HEK293 (cell line): ENCODE data around the gene PEPD.

Experiments used
- CTCF ChIA-PET: fragments of 350-600 bp; formaldehyde crosslinking; extraction: SDS; loops from one replicate; lab custom pipeline; 2021; ENCODE audit warnings: antibody characterized with exemption; lab: Yijun Ruan, JAX
- POLR2A ChIA-PET: fragments of 300-600 bp; formaldehyde crosslinking; extraction: SDS; loops from one replicate; lab custom pipeline; 2020; ENCODE audit warnings: antibody characterized with exemption, inconsistent platforms; lab: Yijun Ruan, JAX
- H3K27ac ChIP-seq: fragments of 200-500 bp; sonication (Bioruptor generic); 2 replicates; pipeline ENCODE4 v1.5.1; 2014; ENCODE audit warnings: low read depth, low read length, control low read depth, inconsistent platforms; ENCODE audit errors: extremely low read depth
- H3K36me3 ChIP-seq, 2 experiments: fragments of 200-500 bp in 1 of 2; sonication (Bioruptor generic) in 1 of 2; 1 replicate in 1 of 2; 2 replicates in 1 of 2; pipeline ENCODE4 v1.5.1; 2014 to 2017; ENCODE audit warnings: inconsistent platforms in 2 of 2, low read length in 2 of 2; ENCODE audit not compliant: control insufficient read depth in 2 of 2, insufficient read depth in 1 of 2
- H3K4me1 ChIP-seq: fragments of 200-500 bp; sonication (Bioruptor generic); 2 replicates; pipeline ENCODE4 v1.5.1; 2014; ENCODE audit warnings: mild to moderate bottlenecking, low read length, inconsistent platforms; ENCODE audit not compliant: control insufficient read depth, insufficient read depth
- H3K4me3 ChIP-seq: 2 replicates; pipeline ENCODE4 v1.5.1; 2011; ENCODE audit warnings: low read depth, mild to moderate bottlenecking, control low read depth, low read length, moderate library complexity
- H3K9me3 ChIP-seq: fragments of 200-500 bp; sonication (Bioruptor generic); 2 replicates; pipeline ENCODE4 v1.5.1; 2014; ENCODE audit warnings: low read depth, low read length, inconsistent platforms; ENCODE audit not compliant: control insufficient read depth, insufficient read depth
- GLIS1 ChIP-seq: fragments of 450-650 bp; formaldehyde crosslinking; IDR thresholded peaks from 2 replicates; pipeline ENCODE4 v1.5.1; 2016; ENCODE audit warnings: missing biosample characterization, missing genetic modification characterization
- GLIS2 ChIP-seq: fragments of 450-650 bp; formaldehyde crosslinking; IDR thresholded peaks from 2 replicates; pipeline ENCODE4 v1.5.1; 2016; ENCODE audit warnings: missing biosample characterization, missing genetic modification characterization
- HOXD13 ChIP-seq: sonication (generic); formaldehyde crosslinking; IDR thresholded peaks from 2 replicates; pipeline ENCODE4 v1.8.0; 2022; ENCODE audit warnings: missing genetic modification reagents, borderline replicate concordance
- KLF1 ChIP-seq: fragments of 450-650 bp; formaldehyde crosslinking; IDR thresholded peaks from 2 replicates; pipeline ENCODE4 v1.5.1; 2016; ENCODE audit warnings: missing biosample characterization, missing genetic modification characterization
- SP2 ChIP-seq: fragments of 450-650 bp; formaldehyde crosslinking; IDR thresholded peaks from 2 replicates; pipeline ENCODE4 v1.5.1; 2016; ENCODE audit warnings: missing biosample characterization, missing genetic modification characterization
- ZBTB8A ChIP-seq: fragments of 450-650 bp; formaldehyde crosslinking; IDR thresholded peaks from 2 replicates; pipeline ENCODE4 v1.5.1; 2016; ENCODE audit warnings: missing biosample characterization, missing genetic modification characterization
- ZFP69B ChIP-seq: fragments of 450-650 bp; formaldehyde crosslinking; IDR thresholded peaks from 2 replicates; pipeline ENCODE4 v1.5.1; 2016; ENCODE audit warnings: missing biosample characterization, missing genetic modification characterization
- ZIC2 ChIP-seq: fragments of 450-650 bp; formaldehyde crosslinking; IDR thresholded peaks from 2 replicates; pipeline ENCODE4 v1.5.1; 2016; ENCODE audit warnings: missing biosample characterization, missing genetic modification characterization
- ZNF155 ChIP-seq: fragments of 450-650 bp; formaldehyde crosslinking; IDR thresholded peaks from 2 replicates; pipeline ENCODE4 v1.5.1; 2016; ENCODE audit warnings: missing biosample characterization, missing genetic modification characterization
- ZNF223 ChIP-seq: fragments of 450-650 bp; formaldehyde crosslinking; IDR thresholded peaks from 2 replicates; pipeline ENCODE4 v1.5.1; 2016; ENCODE audit warnings: missing biosample characterization, missing genetic modification characterization
- ZNF548 ChIP-seq: fragments of 450-650 bp; formaldehyde crosslinking; IDR thresholded peaks from 2 replicates; pipeline ENCODE4 v1.5.1; 2016; ENCODE audit warnings: missing biosample characterization, missing genetic modification characterization
- ZNF558 ChIP-seq: fragments of 450-650 bp; formaldehyde crosslinking; IDR thresholded peaks from 2 replicates; pipeline ENCODE4 v1.5.1; 2016; ENCODE audit warnings: missing biosample characterization, missing genetic modification characterization
- ZNF571 ChIP-seq: fragments of 450-650 bp; formaldehyde crosslinking; IDR thresholded peaks from 2 replicates; pipeline ENCODE4 v1.5.0; 2017; ENCODE audit warnings: missing biosample characterization, missing genetic modification characterization
- ZNF600 ChIP-seq: fragments of 450-650 bp; formaldehyde crosslinking; IDR thresholded peaks from 2 replicates; pipeline ENCODE4 v1.5.1; 2016; ENCODE audit warnings: missing biosample characterization, missing genetic modification characterization
- ZNF624 ChIP-seq: fragments of 450-650 bp; formaldehyde crosslinking; IDR thresholded peaks from 2 replicates; pipeline ENCODE4 v1.5.1; 2017; ENCODE audit warnings: missing biosample characterization, missing genetic modification characterization
- ZNF660 ChIP-seq: fragments of 450-650 bp; IDR thresholded peaks from 2 replicates; pipeline ENCODE4 v1.5.1; 2018; ENCODE audit warnings: missing biosample characterization, mild to moderate bottlenecking, missing genetic modification characterization
- ZNF837 ChIP-seq: fragments of 450-650 bp; formaldehyde crosslinking; IDR thresholded peaks from 2 replicates; pipeline ENCODE4 v1.5.1; 2016; ENCODE audit warnings: missing biosample characterization, missing genetic modification characterization
- ZSCAN16 ChIP-seq: fragments of 450-650 bp; formaldehyde crosslinking; IDR thresholded peaks from 2 replicates; pipeline ENCODE4 v1.5.1; 2016; ENCODE audit warnings: missing biosample characterization, missing genetic modification characterization
- TF ChIP-seq, protein P1 (sequence below): fragments of 450-650 bp; formaldehyde crosslinking; IDR thresholded peaks from 2 replicates; pipeline ENCODE4 v1.5.1; 2016; ENCODE audit warnings: missing biosample characterization, missing genetic modification characterization
- TF ChIP-seq, protein P2 (sequence below): fragments of 450-650 bp; formaldehyde crosslinking; IDR thresholded peaks from 2 replicates; pipeline ENCODE4 v1.5.1; 2016; ENCODE audit warnings: missing biosample characterization, missing genetic modification characterization
- TF ChIP-seq, protein P3 (sequence below): fragments of 450-650 bp; formaldehyde crosslinking; IDR thresholded peaks from 2 replicates; pipeline ENCODE4 v1.5.1; 2016; ENCODE audit warnings: missing biosample characterization, missing genetic modification characterization
- TF ChIP-seq, protein P4 (sequence below): fragments of 450-650 bp; formaldehyde crosslinking; IDR thresholded peaks from 2 replicates; pipeline ENCODE4 v1.5.1; 2016; ENCODE audit warnings: missing biosample characterization, missing genetic modification characterization

The PEPD gene

DNA sequence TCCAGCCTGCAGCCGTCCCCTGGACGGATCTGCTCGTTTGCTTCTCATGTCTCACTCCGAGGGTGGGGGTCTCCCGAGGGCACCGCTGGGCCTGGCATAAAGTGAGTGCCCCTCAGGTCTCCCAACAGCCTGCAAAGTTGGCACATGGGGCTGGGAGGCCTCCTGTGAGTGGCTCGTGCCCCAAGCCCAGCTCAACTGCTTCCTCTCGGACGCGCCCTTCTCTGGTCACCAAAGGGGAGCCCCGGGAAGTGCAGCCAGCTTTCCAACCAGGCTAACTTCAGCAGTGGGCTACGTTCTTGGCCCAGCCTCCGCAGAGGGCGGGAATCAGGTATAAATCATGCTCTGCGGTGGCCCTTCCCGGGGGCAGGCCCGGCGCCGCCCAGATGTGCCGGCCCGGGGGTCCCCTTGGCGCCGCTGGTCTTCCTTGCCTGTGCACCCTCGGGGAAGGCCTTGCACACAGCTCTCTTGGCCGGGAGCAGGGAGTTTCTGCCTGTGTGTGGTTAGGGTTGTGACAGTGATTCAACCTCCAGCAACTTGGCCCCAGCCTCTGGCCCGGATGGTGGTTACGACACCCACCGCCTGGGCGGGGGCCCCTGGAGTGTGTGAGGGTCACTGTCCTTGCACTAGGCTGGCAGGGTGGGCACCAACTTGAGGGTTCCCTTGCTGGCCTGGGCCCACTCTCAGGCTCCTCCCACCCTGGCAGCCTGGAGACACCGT is 127.4 kb downstream of the PEPD start:
- Histone ChIP-seq H3K4me1 (peaks cover 22% of the 10 kb centered on the region), H3K36me3 (no peaks in the 10 kb centered on the region), H3K9me3 (no peaks in the 10 kb centered on the region), H3K4me3 (no peak overlapping the region), H3K27ac (no peak overlapping the region)
- ChIA-PET POLR2A (interaction anchor here (1.1 to 1.9 kb wide), 2 partner anchors 8 to 92 kb away, joined by 3 to 7 read pairs; partner anchors contain the start of gene CEBPA), CTCF (interaction anchor here (0.8 to 1.0 kb wide), 3 partner anchors 12 to 38 kb away, joined by 3 to 4 read pairs (median 4); no protein-coding TSS in a partner anchor)
- TF ChIP-seq ZNF600 (tag by site-specific recombination) (peak; percentile 38; the same call in 1 of the 2 replicates), ZNF223 (tag by site-specific recombination) (no peak), ZFP69B (tag by site-specific recombination) (0 out of 2 replicates have a peak, but pooled peaks have one; percentile 27), ZNF571 (tag by site-specific recombination) (no peak), ZNF624 (tag by site-specific recombination) (0 out of 2 replicates have a peak, but pooled peaks have one; percentile 19), ZSCAN16 (tag by site-specific recombination) (no peak), ZNF558 (tag by site-specific recombination) (no peak), KLF1 (tag by site-specific recombination) (0 out of 2 replicates have a peak, but pooled peaks have one; percentile 8), ZBTB8A (tag by site-specific recombination) (0 out of 2 replicates have a peak, but pooled peaks have one; percentile 3), ZNF155 (tag by site-specific recombination) (no peak), ZNF660 (no peak), ZNF548 (tag by site-specific recombination) (no peak), SP2 (peak; percentile 34; the same call in 1 of the 2 replicates)
- TF ChIP-seq, protein P1, sequence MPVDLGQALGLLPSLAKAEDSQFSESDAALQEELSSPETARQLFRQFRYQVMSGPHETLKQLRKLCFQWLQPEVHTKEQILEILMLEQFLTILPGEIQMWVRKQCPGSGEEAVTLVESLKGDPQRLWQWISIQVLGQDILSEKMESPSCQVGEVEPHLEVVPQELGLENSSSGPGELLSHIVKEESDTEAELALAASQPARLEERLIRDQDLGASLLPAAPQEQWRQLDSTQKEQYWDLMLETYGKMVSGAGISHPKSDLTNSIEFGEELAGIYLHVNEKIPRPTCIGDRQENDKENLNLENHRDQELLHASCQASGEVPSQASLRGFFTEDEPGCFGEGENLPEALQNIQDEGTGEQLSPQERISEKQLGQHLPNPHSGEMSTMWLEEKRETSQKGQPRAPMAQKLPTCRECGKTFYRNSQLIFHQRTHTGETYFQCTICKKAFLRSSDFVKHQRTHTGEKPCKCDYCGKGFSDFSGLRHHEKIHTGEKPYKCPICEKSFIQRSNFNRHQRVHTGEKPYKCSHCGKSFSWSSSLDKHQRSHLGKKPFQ (tag by site-specific recombination): no peak
- TF ChIP-seq, protein P2, sequence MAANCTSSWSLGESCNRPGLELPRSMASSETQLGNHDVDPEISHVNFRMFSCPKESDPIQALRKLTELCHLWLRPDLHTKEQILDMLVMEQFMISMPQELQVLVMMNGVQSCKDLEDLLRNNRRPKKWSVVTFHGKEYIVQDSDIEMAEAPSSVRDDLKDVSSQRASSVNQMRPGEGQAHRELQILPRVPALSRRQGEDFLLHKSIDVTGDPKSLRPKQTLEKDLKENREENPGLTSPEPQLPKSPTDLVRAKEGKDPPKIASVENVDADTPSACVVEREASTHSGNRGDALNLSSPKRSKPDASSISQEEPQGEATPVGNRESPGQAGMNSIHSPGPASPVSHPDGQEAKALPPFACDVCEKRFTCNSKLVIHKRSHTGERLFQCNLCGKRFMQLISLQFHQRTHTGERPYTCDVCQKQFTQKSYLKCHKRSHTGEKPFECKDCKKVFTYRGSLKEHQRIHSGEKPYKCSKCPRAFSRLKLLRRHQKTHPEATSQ (tag by site-specific recombination): no peak
- TF ChIP-seq, protein P3, sequence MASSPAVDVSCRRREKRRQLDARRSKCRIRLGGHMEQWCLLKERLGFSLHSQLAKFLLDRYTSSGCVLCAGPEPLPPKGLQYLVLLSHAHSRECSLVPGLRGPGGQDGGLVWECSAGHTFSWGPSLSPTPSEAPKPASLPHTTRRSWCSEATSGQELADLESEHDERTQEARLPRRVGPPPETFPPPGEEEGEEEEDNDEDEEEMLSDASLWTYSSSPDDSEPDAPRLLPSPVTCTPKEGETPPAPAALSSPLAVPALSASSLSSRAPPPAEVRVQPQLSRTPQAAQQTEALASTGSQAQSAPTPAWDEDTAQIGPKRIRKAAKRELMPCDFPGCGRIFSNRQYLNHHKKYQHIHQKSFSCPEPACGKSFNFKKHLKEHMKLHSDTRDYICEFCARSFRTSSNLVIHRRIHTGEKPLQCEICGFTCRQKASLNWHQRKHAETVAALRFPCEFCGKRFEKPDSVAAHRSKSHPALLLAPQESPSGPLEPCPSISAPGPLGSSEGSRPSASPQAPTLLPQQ (tag by site-specific recombination): peak; percentile 39; the same call in 1 of the 2 replicates

DNA sequence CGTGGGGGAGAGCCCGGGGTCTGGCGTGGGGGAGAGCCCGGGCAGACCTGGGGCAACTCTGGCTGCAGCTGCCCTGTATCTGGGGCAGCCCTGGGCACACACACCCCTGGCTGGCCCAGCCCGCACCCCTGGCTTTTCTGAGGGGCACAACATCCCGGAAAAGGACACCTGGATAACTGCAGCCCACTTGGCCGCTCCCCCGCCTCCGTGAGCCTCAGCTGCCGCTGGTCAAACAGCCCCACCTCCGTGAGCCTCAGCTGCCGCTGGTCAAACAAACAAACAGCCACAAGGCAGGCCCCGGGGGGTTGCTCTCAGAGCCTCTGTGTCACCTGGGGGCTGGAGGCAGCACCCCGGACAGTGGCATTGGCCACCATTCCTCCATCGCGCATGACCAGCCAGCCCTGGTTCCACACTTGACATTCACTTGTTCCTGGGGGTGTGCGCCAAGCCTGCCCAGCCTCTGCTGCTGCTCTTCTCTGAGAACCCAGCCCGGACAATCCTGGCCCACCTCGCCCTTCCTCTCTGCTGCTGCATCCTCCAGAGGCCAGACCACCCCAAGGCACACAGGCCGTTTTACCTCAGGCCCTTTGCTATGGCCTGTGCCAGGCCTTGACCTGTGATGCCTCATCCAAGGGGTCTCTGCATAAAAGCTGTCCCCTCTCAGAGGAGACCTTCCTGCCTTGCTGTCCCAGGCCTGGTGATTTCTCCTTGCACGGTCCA is 128.1 kb downstream of the PEPD start:
- Histone ChIP-seq H3K9me3 (no peaks in the 10 kb centered on the region), H3K4me1 (peaks cover 22% of the 10 kb centered on the region), H3K36me3 (no peaks in the 10 kb centered on the region)
- POLR2A ChIA-PET: interaction anchor here (0.6 to 1.9 kb wide), 3 partner anchors 13 to 106 kb away, joined by 3 to 7 read pairs (median 3); partner anchors contain the start of gene CEBPA
- TF ChIP-seq HOXD13 (CRISPR knock-in tag) (no peak), ZNF600 (tag by site-specific recombination) (peak; percentile 66), ZNF571 (tag by site-specific recombination) (0 out of 2 replicates have a peak, but pooled peaks have one; percentile 32), GLIS1 (tag by site-specific recombination) (peak; percentile 77), GLIS2 (tag by site-specific recombination) (peak; percentile 59), ZIC2 (tag by site-specific recombination) (peak; percentile 73), ZNF837 (tag by site-specific recombination) (no peak)
- TF ChIP-seq, protein P4, sequence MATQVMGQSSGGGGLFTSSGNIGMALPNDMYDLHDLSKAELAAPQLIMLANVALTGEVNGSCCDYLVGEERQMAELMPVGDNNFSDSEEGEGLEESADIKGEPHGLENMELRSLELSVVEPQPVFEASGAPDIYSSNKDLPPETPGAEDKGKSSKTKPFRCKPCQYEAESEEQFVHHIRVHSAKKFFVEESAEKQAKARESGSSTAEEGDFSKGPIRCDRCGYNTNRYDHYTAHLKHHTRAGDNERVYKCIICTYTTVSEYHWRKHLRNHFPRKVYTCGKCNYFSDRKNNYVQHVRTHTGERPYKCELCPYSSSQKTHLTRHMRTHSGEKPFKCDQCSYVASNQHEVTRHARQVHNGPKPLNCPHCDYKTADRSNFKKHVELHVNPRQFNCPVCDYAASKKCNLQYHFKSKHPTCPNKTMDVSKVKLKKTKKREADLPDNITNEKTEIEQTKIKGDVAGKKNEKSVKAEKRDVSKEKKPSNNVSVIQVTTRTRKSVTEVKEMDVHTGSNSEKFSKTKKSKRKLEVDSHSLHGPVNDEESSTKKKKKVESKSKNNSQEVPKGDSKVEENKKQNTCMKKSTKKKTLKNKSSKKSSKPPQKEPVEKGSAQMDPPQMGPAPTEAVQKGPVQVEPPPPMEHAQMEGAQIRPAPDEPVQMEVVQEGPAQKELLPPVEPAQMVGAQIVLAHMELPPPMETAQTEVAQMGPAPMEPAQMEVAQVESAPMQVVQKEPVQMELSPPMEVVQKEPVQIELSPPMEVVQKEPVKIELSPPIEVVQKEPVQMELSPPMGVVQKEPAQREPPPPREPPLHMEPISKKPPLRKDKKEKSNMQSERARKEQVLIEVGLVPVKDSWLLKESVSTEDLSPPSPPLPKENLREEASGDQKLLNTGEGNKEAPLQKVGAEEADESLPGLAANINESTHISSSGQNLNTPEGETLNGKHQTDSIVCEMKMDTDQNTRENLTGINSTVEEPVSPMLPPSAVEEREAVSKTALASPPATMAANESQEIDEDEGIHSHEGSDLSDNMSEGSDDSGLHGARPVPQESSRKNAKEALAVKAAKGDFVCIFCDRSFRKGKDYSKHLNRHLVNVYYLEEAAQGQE (tag by site-specific recombination): peak; percentile 97
- TF ChIP-seq, all 188 proteins: peak for 6
- Histone ChIP-seq H3K27ac (no peak overlapping the region), H3K4me3 (no peak overlapping the region)
- CTCF ChIA-PET: interaction anchor here (0.8 to 1.0 kb wide), 2 partner anchors 13 to 39 kb away, joined by 3 to 4 read pairs; no protein-coding TSS in a partner anchor
